Osteocyte (in vitro differentiated cells): ENCODE measurements around the gene AKT1. TPM values are rescaled to one million over a fixed set of nuclear protein-coding genes. Genes with fewer than 3 reads are reported as not detected.

ENCODE experiments used
- DNase-seq: peaks from one replicate; pipeline ENCODE4 v3.0.0; 2021; ENCODE audit warnings: mixed read lengths; ENCODE audit not compliant: unreplicated experiment; ENCODE audit errors: extremely low spot score
- H3K27ac Mint-ChIP-seq: one replicate; pipeline ENCODE4 v1.8.0; 2021; ENCODE audit warnings: mild to moderate bottlenecking, mixed read lengths; ENCODE audit not compliant: unreplicated experiment
- H3K27me3 Mint-ChIP-seq: one replicate; pipeline ENCODE4 v1.8.0; 2021; ENCODE audit warnings: mixed read lengths; ENCODE audit not compliant: unreplicated experiment
- H3K36me3 Mint-ChIP-seq: one replicate; pipeline ENCODE4 v1.8.0; 2021; ENCODE audit warnings: mixed read lengths; ENCODE audit not compliant: unreplicated experiment
- H3K4me1 Mint-ChIP-seq: one replicate; pipeline ENCODE4 v1.8.0; 2021; ENCODE audit warnings: mixed read lengths; ENCODE audit not compliant: unreplicated experiment
- H3K4me3 Mint-ChIP-seq: one replicate; pipeline ENCODE4 v1.8.0; 2021; ENCODE audit warnings: mild to moderate bottlenecking, moderate library complexity, mixed read lengths; ENCODE audit not compliant: unreplicated experiment
- H3K9me3 Mint-ChIP-seq: one replicate; pipeline ENCODE4 v1.8.0; 2021; ENCODE audit warnings: mixed read lengths; ENCODE audit not compliant: unreplicated experiment
- total RNA-seq: library from RNA; stranded (reverse); gene quantifications from 2 replicates; pipeline ENCODE4 v1.2.1, GENCODE V29; 2021
- TF ChIP-seq, protein P1 (sequence below): fragments of 200-600 bp; sonication (generic); IDR thresholded peaks from 2 replicates; pipeline ENCODE4 v1.5.0; 2021; ENCODE audit warnings: antibody characterized with exemption, mild to moderate bottlenecking, moderate library complexity

The AKT1 gene
- total RNA-seq, 1 donor from 2014 or later = 157 TPM

DNA sequence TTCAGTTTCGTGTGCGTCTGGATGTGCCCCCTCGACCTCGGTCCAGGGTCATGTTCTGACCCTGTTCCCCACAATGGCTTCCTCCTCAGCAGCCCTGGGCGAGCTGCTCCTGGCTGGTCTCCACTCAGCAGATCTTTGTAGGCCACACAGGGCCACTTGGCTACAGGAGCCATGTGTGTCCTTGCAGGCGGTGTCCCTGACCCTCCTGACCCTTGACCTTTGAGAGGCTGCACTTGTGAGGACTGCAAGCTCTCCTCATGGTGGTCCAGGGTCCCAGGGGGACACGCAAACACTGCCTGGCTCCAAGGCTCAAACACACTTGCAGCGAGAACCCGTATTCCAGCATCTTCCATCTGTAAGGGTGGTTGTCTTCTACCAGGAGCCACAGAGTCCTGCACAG, 50.1 kb downstream of the AKT1 start:
- no peaks in the 10 kb centered on the region for H3K9me3 Mint-ChIP-seq
- no peaks in the 10 kb centered on the region for H3K27me3 Mint-ChIP-seq
- no peak for DNase-seq
- H3K4me3 Mint-ChIP-seq = no peak overlapping the region
- no peak overlapping the region for H3K27ac Mint-ChIP-seq
- peaks cover 38% of the 10 kb centered on the region for H3K4me1 Mint-ChIP-seq
- TF ChIP-seq, protein P1, sequence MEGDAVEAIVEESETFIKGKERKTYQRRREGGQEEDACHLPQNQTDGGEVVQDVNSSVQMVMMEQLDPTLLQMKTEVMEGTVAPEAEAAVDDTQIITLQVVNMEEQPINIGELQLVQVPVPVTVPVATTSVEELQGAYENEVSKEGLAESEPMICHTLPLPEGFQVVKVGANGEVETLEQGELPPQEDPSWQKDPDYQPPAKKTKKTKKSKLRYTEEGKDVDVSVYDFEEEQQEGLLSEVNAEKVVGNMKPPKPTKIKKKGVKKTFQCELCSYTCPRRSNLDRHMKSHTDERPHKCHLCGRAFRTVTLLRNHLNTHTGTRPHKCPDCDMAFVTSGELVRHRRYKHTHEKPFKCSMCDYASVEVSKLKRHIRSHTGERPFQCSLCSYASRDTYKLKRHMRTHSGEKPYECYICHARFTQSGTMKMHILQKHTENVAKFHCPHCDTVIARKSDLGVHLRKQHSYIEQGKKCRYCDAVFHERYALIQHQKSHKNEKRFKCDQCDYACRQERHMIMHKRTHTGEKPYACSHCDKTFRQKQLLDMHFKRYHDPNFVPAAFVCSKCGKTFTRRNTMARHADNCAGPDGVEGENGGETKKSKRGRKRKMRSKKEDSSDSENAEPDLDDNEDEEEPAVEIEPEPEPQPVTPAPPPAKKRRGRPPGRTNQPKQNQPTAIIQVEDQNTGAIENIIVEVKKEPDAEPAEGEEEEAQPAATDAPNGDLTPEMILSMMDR = no peak
- no peaks in the 10 kb centered on the region for H3K36me3 Mint-ChIP-seq

DNA sequence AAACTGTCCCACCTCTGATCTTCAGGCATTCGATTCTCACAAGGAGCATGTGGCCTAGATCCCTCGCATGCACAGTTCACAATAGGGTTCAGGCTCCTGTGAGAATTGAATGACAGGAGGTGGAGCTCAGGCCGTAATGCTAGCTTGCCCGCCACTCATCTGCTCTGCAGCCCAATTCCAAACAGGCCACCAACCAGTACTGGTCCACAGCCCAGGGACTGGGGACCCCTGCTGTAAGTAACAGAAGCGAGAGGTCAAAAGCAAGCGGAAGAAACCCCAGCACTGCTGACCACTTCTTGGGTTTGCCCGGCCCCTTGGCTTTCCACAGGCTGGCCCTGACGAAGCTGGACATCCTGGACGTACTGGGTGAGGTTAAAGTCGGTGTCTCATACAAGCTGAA, 51.1 kb downstream of the AKT1 start:
- no peaks in the 10 kb centered on the region for H3K36me3 Mint-ChIP-seq
- TF ChIP-seq, protein P1 = no peak
- H3K27ac Mint-ChIP-seq = no peak overlapping the region
- no peak for DNase-seq
- H3K9me3 Mint-ChIP-seq = no peaks in the 10 kb centered on the region
- no peaks in the 10 kb centered on the region for H3K27me3 Mint-ChIP-seq
- H3K4me1 Mint-ChIP-seq = peaks cover 28% of the 10 kb centered on the region
- no peak overlapping the region for H3K4me3 Mint-ChIP-seq

DNA sequence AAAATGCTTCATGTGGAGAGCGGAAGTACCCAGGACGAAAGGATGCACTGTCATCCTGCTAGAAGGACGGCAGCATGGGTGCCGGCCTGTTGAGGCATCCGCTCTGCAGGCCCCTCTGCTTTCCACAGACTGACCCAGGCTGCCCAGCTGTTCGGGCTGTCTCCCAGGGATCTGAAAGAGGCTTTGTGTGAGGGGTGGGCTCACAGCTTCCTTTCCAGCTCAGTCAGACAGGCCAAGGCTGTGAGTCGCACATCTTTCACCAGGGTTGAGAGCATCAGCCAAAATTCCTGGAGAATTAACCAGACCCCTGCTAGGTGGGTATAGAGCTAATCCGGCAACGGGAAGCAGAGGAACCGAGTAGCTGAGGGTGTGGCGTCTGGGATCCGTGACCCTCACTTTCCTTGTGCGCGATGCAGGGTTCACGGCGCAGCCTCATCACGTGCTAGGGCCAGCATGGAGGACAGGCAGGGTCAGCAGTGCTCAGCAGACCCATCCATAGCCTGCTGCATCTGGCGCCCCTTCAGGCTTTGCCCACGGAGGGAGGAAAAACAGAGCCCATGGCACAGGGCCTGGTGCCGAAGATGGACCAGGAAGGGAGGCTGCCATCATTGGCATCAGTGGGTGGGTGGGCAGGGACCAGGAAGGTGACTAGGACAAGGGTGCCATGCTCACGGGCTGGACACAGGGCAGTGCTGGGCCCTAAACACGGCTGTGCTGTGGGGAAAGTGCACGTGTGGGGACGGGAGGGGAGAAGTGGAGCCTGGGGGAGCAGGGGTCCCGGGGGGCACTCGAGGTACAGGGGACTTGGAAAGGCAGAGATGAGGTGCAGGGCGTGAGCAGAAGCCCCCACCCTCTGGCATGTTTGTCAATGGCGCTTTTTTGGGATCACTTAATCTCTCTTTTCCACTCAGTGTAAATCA, 51.8 kb downstream of the AKT1 start:
- Mint-ChIP-seq H3K4me3 (no peak overlapping the region), H3K9me3 (no peaks in the 10 kb centered on the region), H3K4me1 (peaks cover 21% of the 10 kb centered on the region), H3K27ac (no peak overlapping the region), H3K36me3 (no peaks in the 10 kb centered on the region), H3K27me3 (no peaks in the 10 kb centered on the region)
- DNase-seq = no peak
- TF ChIP-seq, protein P1 = no peak

DNA sequence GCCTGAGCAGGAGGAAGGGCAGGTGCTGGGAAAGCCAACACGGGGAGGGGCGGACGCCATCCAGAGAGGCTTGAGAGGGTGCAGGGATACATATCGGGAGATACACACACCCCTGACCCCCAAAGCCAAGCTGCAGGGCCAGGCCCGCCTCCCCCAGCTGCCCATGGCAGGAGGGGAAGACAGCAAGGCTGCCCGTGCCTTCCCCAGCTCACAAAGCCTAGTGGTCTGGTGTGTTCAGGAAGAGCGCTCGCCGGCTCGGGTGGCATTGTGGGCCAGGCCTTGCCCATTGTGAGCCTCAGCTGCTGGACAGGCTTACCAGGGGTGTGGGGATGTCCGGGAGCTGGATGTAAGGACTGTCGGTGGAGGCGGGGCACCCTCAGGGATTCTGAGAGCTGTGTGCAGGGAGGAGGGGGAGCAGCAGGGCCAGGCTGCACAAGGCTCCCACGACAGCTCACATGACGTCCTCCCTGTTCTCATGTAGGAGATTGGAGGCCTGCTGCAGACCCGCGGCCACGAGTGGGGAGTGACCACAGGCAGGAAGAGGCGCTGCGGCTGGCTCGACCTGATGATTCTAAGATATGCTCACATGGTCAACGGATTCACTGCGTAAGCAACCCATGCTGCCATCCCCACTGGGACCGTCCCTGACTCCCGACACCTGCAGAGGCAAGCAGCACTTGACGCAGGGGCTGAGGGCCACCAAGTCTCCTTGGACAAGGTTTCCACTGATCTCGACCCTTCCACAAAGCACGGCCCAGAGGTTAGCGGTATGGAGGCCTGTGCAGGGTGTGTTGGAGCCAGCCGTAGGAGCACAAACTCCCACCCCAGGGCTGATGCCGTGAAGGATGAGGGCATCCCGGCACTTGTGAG, 52.7 kb downstream of the AKT1 start:
- no peaks in the 10 kb centered on the region for H3K9me3 Mint-ChIP-seq
- H3K27me3 Mint-ChIP-seq = no peaks in the 10 kb centered on the region
- TF ChIP-seq, protein P1 = no peak
- H3K4me1 Mint-ChIP-seq = peaks cover 12% of the 10 kb centered on the region
- no peak overlapping the region for H3K4me3 Mint-ChIP-seq
- no peak for DNase-seq
- no peak overlapping the region for H3K27ac Mint-ChIP-seq
- H3K36me3 Mint-ChIP-seq = no peaks in the 10 kb centered on the region

DNA sequence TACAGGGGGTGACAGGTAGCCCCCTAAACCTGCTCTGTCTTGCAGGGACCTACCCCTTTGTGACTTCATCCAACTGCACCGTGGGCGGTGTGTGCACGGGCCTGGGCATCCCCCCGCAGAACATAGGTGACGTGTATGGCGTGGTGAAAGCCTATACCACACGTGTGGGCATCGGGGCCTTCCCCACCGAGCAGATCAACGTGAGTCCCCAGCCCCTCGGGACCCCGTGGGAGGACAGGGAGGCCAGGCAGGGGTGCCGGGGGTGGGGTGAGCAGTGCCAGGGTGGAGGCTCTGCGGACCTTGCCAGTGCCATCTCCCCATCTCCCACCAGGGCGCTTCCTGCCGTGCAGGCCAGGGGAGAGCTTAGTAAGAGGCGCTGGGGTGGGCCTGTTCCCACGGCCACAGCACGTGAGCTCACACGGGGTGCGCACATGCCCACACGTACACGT, 53.7 kb downstream of the AKT1 start:
- Mint-ChIP-seq H3K27ac (no peak overlapping the region), H3K4me3 (no peak overlapping the region), H3K36me3 (no peaks in the 10 kb centered on the region), H3K9me3 (no peaks in the 10 kb centered on the region), H3K4me1 (peaks cover 10% of the 10 kb centered on the region), H3K27me3 (no peaks in the 10 kb centered on the region)
- TF ChIP-seq, protein P1 = no peak
- DNase-seq = no peak
